NCI-H82 treated with DMSO at 0.1 percent for 48 hours (cell line): Measurements from ENCODE around the gene TUBGCP2.

Experiments used
- DNase-seq: peaks from one replicate; lab custom pipeline; 2025; ENCODE audit not compliant: unreplicated experiment; lab: John Stamatoyannopoulos, UW

The TUBGCP2 gene

GRCh38 chr10:133280391-133281059 lies 28.1 kb downstream of the TUBGCP2 start:
- DNase-seq = no peak

DNA sequence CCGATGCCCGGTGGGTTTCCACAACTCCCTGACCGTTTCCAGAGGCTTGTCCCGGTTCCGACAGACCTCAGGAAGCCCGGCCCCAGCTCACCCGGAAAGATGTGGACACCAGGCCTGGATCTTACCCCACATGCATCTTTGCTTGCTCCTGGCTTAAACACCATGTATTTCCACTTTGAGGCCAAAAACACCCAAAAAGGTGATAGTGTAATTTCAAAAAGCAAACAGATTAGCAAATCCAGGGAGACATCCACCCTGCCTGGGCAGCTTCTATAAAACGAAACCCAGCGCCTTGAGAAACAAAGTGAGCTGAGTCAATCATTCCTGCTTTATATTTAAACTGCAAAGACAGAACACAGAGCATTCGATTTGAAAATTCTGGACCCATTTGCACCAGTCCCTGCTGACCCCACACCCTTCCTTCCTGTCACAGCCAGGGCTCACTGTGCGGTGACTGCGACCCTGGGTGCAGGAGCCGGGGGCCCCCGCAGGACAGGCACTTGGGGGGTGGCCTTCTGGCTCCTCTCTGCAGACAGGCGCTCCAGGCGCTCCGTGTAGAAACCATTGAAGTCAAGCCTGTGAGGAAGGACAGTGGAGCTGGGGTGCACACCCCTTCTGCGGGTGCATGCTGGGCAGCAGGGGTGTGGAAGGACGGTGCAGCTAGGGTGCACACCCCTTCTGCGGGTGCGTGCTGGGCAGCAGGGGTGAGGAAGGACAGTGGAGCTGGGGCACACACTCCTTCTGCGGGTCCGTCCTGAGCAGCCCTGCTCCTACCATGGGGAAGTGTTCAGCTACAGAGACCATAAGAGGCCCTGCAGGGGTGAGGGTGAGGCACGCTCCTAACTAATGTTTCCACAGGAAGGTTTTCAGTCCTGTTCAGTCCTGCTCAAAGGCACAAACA lies 29.1 kb downstream of the TUBGCP2 start:
- no peak for DNase-seq

DNA sequence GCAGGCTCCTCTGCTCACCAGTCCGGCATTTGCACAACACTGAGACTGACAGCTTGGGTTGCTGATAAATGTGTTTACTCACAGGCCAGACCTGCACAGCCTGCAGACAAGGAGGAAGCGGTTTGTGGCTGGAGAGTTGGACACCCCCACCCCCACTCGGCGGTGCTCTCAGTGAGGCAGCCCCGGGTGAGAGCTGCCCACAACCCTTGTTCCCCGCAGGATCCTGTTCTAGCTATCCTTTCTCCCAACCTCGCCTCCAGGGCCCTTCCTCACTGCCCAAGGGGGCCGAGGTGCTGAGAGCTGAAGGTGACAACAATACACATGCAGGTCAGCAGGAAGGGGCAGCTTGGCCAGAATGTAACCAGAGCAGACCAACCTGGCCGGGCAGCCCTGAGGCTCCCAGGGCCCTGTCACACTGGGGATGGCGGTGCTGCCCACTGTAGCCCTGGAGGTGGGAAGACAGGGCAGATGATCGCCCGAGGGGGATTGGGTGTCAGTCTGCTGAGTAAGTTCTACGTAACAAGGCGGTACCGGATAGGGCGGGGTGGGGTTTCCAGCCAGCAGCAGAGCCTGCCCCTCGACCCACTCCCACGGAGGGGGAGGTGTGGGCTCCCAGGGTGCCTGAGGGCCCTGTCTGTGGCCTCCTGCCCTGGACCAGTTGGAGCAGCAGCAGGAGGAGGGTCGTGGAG lies 30.0 kb downstream of the TUBGCP2 start:
- DNase-seq = no peak

DNA sequence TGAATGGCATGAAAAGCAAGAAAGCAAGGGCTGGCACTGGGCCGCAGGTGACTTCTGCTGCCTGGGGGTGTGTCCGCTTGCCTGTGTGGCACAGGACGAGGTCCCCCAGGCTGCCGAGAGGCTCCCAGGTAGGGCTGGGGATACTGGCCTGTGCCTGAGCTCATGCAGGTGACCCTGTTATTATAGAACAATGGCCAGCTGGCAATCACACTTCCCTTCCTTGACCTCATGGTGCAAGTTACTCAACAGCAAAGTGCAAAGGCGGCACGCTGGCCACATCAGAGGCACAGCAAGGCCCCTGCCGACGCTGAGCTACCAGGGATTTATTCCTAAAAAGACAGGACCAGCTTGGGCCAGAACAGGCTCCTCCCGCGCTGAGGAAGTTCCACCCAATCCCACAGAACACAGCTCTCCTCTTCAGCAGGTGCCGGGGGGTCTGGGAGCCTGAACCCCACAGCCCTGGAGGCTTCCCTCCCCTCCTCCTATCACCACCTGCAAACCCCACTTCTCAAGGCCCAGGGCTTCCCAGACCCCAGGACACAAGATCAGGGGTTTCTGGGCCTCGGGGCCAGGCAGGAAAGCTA lies 30.6 kb downstream of the TUBGCP2 start:
- DNase-seq = no peak

DNA sequence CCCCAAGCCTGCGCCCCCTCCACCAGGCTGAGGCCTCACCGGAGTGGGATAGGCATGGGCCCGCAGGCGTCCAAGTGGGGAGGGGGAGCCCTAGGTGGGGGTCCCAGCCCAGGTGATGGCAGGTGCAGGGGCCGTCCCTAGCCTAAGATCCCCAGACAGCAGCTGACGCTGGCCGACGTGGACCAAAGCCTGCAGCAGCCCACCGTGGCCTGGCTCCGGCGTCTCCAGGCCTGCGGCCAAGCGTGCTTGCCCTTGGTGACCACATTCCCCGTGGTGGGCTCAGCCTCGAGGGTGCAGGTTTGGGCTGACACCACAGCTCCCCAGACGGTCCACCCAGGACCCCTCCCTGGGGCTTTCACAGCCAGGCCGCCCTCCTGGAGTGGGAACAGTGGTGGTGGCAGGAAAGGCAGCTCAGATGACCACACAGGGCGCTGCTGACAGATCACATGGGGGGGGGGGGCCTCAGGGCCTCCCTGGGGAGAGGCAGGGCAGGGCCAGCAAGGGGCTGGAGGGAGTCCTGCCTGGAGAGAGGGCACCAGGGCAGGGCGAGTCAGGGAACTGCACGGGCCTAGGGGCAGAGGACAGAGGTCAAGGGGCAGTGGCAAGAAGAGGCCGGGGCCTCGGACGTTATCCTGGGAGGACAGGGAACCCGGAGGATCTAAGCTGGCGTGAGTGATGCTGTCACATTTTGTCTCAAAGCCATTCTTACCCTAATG lies 31.2 kb downstream of the TUBGCP2 start:
- no peak for DNase-seq

DNA sequence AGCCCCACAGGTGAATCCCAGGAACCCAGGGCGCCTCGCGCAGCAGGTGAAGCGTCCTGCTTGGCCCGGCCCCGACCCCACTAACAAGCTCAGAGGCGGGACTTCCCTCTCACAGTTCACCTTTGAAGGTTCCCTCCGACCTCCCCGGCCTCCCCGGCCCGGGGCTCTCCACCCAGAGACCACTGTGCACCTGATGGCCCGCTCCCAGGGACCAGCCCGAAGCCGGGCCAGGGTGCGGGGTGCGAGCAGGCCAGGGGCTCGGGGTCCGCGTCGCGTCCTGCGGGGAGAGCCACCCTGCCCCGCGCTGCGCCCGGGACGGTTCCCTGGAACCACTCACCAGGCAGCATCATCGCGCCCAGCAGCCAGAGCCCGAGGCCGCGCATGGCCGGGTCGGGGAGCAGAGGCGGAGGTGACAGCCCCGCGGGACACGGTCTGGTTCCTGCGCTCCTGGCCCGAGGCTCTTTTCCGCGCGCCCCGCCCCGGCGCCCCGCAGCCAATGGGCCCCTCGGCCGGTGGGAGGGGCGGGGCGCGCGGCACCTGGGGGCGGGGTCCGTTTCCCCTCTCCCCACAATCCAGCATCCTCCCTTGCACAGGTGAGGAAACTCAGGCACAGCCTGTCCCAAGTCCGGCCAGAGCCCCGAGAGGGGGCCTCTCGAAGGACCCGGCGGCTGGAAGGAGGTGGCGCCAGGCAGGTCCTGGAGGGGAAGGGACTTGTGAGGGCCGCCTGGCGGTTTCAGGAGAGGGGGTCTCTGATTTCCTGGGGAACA lies 32.1 kb downstream of the TUBGCP2 start, which contains the start of gene ADAM8:
ADAM8 (minus strand) TSS at position 434 of the 767 bp plus-strand sequence; CDS start at position 383, 51 bp downstream.
- no peak for DNase-seq

GRCh38 chr10:133276100-133276434 lies 32.6 kb downstream of the TUBGCP2 start:
- no peak for DNase-seq

DNA sequence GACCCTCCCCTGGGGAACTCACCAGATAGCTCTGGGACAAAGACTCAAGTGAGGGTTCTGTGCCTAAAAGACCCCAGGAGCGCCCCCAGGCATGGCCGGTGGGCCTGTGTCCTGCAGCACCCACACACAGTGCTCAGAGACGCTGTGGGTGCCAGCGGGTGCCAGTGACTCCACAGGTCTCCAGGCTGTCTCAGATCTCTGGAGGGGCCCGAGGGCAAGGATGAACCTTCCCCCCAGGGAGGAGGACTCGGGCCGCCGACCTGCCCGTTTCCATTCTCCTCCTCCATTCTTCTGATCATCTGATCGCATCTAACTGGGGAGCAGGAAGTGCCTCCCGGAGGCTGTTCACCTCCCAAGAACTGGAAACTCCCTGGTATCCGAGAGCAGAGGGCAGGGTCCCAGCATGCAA lies 33.0 kb downstream of the TUBGCP2 start:
- no peak for DNase-seq

DNA sequence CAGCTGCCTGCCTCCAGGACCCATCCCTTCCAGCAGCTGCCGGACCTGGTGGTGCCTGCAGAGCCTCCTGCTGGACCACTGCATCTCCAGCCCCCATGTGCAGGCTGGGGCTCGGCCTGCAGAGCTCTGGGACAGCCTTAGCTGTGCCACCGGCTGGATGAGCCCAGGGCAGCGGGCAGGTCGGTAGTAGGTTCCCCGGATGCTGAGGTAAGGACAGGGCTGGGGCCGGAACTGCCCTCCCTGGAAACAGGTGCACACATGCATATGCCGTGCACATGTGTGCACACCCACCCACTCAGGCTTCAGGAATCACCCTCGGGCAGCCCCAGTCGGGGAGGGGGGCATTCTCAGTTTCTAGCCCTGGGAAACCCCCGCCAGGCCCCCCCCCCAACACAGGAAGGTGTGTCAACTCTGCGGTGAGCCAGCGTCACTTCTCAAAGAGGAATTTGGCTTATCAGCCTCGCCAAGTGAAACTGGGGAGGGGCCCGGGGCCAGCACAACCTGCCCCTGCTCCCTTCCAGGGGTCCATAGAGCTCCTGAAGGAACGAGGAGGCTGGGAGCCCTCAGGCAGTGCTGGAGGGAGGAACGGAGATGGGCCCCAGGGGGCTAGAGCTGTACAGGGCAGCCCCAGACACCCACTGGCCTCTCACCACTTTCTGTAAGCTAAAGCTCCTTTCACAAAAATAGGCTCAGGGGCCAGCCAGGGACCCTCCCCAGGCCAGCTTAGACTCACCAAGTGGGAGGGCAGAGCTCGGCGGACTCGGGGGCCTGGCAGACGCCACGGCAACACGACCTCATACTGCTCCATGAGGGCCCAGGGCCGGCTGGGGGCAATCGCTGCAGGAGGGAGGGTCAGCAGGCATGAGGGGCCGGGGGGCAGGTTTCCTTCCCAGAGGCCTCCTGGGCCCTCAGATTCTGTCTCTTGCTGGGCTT lies 33.7 kb downstream of the TUBGCP2 start:
- DNase-seq = no peak

- DNase-seq = no peak
Observed at GRCh38 chr10:133273534-133274143, 35.0 kb downstream of the TUBGCP2 start.

DNA sequence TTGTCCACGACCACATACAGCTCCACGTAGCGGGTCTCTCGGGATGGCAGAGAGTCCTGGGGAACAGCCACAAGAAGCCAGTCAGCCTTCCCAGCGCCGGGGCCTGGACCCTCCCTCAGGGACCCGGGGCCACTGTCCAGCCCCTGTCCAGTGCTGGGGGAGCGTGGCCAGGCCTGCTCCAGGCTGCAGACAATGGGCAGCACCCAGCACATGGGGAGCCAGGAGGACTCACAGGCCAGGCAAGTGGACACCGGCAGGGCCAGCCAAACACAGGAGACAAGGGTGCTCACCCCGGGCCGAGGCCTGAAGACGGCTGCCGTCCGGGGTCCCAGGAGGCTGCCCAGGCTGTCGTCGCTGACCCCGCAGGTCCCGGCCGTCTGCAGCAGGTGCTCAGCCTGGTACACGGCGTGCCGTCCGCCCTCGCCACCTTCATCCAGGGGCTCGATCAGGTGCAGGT lies 35.7 kb downstream of the TUBGCP2 start:
- no peak for DNase-seq

DNA sequence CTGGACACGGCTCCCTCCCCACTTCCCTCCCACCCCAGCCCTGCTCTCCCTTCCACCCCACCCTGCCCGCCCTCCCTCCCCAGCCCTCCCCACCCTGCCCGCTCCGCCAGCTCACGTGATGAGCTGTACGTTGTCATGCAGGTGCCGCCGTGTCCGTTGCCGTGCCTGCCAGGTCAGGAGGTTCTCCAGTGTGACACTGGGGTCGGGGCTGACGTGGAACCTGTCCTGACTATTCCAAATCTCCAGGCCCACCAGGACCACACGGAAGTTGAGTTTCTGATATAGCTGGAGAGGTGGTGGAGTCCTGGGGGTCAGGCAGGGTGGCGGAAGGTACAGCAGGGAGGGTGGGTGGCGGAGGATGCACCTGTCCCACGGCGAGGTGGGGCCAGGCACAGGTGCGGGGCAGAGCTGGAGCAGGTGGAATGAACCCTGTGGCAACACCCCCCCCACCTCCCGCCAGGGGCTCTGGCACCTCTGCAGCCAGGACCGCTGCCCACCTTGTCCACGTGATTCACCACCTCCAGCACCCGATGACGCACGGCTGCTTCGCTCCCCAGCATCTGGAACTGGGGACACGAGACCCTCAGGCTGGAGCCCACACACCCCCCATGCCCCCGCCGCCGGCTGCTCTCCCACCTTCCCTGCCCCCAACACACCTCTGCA lies 36.2 kb downstream of the TUBGCP2 start:
- no peak for DNase-seq

- DNase-seq = no peak
Observed at GRCh38 chr10:133271521-133272300, 37.0 kb downstream of the TUBGCP2 start.

DNA sequence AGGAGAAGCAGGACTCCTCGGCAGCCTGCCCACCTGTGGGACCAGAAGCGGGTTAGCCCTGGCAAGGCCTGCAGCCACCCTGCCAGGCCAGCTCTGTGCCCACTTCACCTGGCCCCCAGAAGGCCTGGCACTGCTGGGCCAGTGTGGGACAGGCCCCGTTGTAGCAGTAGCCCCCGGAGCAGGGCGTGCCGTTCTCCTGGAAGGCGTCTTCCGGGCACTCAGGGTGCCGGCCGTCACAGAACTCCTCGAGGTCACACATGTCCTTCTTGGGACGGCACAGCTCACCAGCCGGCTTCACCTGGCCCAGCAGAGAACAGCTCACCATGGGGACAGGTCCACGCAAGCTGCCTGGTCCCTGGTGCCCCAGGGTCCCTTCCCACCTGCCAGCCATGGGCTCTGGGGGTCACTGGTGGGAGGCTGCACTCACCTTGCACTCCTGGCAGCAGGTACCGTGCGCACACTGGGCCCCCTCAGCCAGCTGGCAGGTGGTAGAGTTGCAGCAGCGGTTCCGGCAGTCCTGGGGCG lies 37.8 kb downstream of the TUBGCP2 start:
- no peak for DNase-seq

GRCh38 chr10:133270204-133270603 lies 38.5 kb downstream of the TUBGCP2 start:
- no peak for DNase-seq

GRCh38 chr10:133269367-133269766 lies 39.3 kb downstream of the TUBGCP2 start:
- DNase-seq = no peak

DNA sequence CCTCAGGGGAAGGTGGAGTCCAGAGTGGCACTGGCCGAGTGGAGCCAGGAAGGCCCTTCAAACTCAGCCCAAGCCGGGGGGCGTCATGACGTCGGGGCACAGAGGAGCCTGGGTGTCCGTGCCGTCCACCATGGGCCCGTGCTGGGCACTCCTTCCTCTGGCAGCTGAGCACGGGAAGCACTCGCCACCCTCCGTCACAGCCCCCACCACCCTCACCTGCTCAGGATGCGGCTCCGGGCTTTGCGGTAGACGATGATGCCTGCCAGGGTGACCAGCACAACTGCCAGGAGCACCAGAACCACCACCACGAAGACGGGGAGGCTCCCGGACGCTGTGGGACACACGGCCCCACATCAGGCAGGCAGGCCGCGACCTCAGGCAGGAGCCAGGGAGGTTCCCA lies 40.1 kb downstream of the TUBGCP2 start:
- no peak for DNase-seq
